ENCODE data around the gene SFT2D2.

SFT2D2 gene

GRCh38 chr1:168266644-168267186 is 40.9 kb downstream of the SFT2D2 start:
- no peak for DNase-seq (ENCODE audit: low spot score)

DNA sequence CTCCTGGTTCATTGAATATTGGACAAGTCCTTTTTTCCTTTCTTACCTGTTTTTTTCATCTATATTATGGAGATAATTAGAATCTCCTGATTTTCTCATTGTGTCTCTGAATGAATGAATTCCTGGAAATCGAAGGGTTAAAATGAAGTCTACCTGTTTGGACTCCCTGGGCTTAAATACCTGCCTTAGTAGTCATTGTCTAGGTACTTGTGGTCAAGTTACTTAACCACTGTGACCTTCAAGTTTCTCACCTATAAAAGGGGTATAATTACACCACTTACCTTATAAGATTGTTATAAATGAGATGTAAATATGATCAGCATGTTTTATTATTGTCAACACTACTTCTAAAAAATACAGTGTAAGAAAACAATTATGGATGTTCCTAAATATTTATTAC is 45.8 kb downstream of the SFT2D2 start:
- no peak for DNase-seq (ENCODE audit: low spot score)

GRCh38 chr1:168273575-168273974 is 47.8 kb downstream of the SFT2D2 start:
- no peak for DNase-seq (ENCODE audit: low spot score)

DNA sequence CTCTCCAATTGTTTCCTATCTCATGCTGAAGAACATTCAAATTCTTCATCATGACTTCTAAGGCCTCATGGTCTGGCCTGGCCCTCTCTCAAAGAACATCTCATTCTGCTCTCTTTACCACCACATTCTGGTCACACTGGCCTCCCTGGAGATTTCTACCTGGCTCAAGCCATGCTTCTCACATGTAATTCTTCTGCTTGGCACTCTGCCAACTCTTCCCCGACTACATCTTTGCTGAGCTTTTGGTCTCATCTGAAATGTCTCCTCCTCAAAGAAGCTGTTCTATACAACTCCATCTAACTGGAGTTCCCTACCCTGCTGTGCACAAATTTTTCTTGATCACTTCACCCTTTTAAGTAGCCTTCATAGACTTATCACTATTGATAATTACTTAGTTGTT is 53.4 kb downstream of the SFT2D2 start:
- DNase-seq (ENCODE audit: low spot score), result no peak

DNA sequence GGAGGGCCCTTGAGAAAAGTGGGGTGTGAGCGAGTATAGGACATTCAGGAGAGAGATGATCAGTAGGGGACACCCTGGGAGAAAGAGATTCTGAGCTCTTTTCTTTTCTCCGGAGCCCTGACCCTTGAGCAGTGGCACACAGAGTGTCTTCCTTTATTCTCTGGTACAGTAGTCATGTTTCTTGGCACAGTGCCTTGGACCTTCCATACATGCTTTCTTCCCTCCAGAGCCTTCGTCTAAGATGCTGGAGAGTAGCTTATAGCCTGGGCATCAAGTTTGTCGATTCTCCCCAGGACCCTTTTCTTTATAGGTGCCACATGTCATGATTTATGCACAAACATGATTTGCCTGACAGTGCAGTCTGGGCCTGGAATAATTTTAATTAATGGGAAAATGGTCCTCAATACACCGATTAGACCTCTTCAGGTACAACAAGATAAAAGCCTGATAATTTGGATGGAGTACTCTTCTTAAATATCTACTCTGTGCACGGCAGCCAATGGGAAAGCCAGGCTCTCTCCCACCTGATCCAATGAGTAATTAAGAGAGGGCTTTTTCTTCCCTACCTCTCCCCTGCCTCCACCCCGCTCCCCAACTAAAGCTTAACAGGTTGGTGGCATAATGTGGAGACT is 54.6 kb downstream of the SFT2D2 start, which contains the start of gene TBX19:
Gene TBX19 (plus strand): TSS at position 582 of the 632 bp plus-strand sequence. CDS start 214 bp downstream, outside the sequence.
- no peak for DNase-seq (ENCODE audit: low spot score)

DNA sequence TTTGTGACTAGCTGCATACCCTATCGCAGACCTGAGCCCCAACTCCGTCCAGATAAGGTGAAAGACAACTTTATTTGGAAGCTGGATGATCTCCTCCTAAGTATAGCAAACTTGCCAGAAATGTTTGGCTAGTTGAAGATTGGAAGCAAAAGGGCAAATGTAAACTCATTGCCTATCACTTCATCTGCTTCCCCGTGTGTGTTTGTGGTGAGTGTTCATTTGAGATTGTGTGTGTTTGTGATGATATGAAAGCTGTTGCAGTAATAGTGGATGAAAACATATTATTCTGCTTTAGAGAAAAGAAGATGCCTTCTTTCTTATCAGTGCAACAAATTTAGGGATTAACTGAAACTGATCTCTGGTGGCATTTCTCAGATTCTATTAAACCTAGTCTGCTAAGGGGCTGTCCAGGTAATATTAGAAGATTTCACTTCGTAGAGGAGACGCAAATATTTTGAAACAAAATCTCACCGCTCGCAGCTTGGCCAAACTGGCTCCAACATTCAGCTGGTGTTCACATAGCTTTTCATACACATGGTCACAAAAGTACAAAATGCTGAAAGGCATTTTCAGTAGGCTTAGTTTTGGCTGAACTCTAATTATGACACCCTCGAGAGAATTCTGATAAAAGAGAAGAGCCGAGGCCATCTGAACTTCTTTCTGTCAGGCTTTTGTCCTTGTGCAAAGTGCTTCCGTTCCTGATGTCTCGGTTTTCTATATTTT is 56.0 kb downstream of the SFT2D2 start:
- DNase-seq (ENCODE audit: low spot score), result no peak

GRCh38 chr1:168285521-168285790 is 59.7 kb downstream of the SFT2D2 start:
- no peak for DNase-seq (ENCODE audit: low spot score)

GRCh38 chr1:168285971-168286927 is 60.4 kb downstream of the SFT2D2 start:
- DNase-seq (ENCODE audit: low spot score), result no peak

- DNase-seq (ENCODE audit: low spot score), result no peak
Observed at GRCh38 chr1:168287237-168287664, 61.4 kb downstream of the SFT2D2 start.

GRCh38 chr1:168288311-168289052 is 62.7 kb downstream of the SFT2D2 start:
- no peak for DNase-seq (ENCODE audit: low spot score)

- DNase-seq (ENCODE audit: low spot score), result no peak
Observed at GRCh38 chr1:168291222-168291837, 65.5 kb downstream of the SFT2D2 start.

GRCh38 chr1:168293356-168293755 is 67.6 kb downstream of the SFT2D2 start:
- DNase-seq (ENCODE audit: low spot score), result no peak

- DNase-seq (ENCODE audit: low spot score), result no peak
Observed at GRCh38 chr1:168295411-168296114, 69.8 kb downstream of the SFT2D2 start.

DNA sequence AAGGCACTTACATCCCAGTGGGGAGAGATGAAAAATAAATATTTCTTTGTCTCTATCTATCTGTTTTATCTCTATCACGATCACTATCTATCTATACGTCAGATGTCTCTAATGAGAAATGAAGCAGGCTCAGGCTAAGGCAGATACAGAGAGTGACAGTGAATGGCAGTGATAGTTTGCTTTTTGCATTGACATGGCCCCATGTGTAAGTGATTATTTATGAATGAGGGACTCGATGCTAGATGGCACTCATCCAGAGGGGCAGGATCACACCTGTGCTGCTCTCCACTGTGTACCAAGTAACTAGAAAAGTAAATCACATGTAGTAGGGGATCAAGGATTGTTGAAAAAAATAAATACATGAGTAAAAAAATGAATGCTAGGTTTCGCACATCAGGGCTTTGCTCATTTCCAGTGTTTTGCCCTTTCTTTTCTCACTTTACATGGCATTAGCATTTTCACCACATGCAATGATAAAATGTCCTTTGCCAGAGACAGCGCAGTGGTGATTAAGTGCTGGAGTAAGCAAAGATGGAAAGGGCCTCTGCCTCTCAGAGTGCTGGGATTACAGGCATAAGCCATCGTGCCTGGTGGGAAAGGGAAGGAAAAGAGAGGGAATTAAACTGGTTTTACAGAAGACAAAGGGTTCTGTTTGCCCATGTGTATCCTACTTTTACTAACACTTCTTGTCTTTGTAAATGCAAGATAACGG is 71.4 kb downstream of the SFT2D2 start:
- no peak for DNase-seq (ENCODE audit: low spot score)

DNA sequence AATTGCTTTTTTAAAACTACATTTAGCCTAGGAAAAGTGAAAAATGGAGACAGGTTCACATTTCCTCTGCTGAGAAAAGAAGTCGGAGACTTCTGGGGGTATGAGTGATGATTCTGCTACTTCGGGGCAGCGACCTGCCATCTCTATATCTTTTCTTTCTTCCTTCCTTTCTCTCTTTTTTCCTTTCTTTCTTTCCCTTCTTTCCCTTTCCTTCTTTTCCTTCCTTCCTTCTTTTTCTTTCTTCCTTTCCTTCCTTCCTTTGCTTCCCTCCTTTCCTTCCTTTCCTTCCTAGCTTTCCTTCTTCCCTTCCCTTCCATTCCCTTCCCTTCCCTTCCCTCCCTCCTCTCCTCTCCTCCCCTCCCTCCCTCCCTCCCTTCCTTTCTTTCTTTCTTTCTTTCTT is 72.6 kb downstream of the SFT2D2 start:
- DNase-seq (ENCODE audit: low spot score), result no peak

DNA sequence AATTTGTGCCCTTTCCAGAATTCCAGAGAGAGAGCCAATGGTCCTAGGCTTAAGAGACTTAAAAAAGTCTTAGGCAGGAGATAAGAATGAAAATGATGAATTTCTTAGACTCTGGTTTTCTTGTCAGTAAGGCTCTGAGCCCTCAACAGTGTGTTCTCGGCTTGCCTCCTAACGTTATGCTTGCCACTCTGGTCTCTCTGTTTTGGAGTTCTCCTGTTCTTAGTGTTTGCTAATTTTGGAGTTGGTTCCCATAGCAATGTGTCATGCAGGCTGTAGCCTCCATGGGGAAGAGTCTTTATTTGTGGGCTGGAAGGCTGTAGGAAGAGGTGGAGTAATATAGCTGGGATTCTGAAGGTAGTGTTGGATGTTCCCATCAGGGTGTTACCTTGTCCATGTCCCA is 74.8 kb downstream of the SFT2D2 start:
- DNase-seq (ENCODE audit: low spot score), result no peak

DNA sequence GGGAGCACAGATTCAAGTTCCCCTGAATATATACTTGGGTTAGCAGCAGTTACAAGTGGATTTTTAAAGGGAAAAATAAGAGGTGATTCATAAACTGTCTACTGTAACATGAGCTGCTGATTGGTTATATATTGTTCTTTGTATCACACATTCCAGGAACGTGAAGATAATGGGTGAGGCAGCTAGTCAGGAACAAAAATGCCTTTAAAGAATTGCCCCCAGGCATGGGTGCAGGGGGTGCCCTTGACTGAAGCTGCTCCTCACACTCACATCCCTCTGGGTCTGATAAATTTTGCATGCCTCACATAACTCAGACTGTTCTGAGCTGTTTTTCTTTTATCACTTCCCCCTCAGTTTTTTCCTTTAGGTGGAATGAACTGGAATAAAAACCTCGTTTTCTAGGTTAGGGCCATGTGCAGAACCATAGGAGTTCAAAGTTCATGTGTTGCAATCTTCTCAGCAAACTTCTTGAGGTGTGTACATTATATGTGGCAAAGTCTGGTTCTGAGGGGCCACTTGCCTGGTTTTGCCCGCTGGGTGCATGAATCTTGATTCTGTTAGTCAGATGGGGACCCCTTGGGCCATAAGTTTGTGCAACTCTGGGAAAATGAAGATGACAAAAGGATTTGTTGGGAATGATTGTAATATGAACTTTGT is 76.0 kb downstream of the SFT2D2 start:
- peak; percentile 54 for DNase-seq (ENCODE audit: low spot score)

Data from GM03348 (cell line).